ENCODE results near the gene TRNAU1AP.

DNA sequence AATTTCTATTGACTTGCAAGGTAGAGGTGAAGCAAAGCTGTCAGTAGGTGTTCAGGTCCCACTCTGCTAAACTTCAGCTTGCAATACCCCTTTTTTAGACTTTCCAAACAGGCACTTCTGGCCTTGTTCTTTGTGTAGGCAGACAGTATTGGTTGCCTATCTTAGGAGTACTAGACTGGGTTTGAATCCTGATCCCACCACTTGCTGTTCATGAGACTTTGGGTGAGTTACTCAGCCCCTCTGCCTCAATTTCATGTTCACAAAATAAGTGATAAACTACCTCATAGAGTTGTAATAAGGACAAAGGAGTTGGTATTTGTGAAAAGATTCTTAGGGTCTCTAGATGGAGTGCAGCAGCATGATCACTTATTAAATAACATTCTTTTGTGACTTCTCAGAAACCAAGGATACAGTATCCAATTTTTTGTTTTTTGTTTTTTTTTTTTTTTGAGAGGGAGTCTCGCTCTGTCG lies 41.9 kb upstream of the TRNAU1AP start:
- no peak for TF ChIP-seq ZNF34 (CRISPR knock-in tag; IDR thresholded peaks at IDR 0.05; ENCODE audit: borderline replicate concordance)
- TF ChIP-seq, protein P1, sequence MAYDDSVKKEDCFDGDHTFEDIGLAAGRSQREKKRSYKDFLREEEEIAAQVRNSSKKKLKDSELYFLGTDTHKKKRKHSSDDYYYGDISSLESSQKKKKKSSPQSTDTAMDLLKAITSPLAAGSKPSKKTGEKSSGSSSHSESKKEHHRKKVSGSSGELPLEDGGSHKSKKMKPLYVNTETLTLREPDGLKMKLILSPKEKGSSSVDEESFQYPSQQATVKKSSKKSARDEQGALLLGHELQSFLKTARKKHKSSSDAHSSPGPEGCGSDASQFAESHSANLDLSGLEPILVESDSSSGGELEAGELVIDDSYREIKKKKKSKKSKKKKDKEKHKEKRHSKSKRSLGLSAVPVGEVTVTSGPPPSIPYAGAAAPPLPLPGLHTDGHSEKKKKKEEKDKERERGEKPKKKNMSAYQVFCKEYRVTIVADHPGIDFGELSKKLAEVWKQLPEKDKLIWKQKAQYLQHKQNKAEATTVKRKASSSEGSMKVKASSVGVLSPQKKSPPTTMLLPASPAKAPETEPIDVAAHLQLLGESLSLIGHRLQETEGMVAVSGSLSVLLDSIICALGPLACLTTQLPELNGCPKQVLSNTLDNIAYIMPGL (CRISPR knock-in tag; IDR thresholded peaks at IDR 0.05; ENCODE audit: borderline replicate concordance in 1 of 2, low read depth in 1 of 2), result no peak
- no peak for TF ChIP-seq CTCF (CRISPR knock-in tag; IDR thresholded peaks at IDR 0.05)
- TF ChIP-seq SALL2 (CRISPR knock-in tag; IDR thresholded peaks at IDR 0.05), result no peak
- TF ChIP-seq MAX (IDR thresholded peaks at IDR 0.05), result no peak
